ENCODE results near the gene NKIRAS2.

DNA sequence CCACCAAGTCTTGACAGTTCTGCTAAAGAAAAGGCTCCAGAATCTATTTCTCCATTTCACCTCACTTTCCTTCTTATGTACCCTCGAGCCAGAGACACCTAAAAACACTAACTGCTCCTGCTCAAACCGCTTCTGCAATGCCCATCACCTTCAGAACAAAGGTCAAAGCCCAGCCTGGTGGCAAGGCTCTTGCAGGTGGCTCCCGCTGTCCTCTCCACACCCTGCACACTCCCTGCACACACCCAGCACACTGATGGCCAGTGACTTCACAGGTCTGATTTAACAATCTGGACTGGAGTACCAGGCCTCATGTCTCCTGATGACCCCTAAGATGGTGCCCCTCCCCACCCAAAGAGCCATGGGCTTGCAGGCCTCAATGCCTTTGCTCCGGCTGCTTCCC is 40.3 kb downstream of the NKIRAS2 start:
- TF ChIP-seq CTCF (IDR thresholded peaks at IDR 0.05) = no peak
- no peak for TF ChIP-seq EZH2 (IDR thresholded peaks at IDR 0.05)

Data from neural progenitor cell (in vitro differentiated cells).